Kidney glomerular epithelial cell (primary cell): ENCODE data around the gene TINAG.

Experiments
- DNase-seq: peaks from one replicate; lab custom pipeline; 2025; lab: John Stamatoyannopoulos, UW

The TINAG gene

GRCh38 chr6:54427396-54427937, 119.2 kb downstream of the TINAG start:
- DNase-seq = peak; percentile 90

GRCh38 chr6:54428431-54428830, 120.2 kb downstream of the TINAG start:
- peak; percentile 79 for DNase-seq

GRCh38 chr6:54431466-54431865, 123.2 kb downstream of the TINAG start:
- no peak for DNase-seq
